HG03039 (cell line): Measurements from ENCODE around the gene NF2.
"Not testable (repeated sequence)": the region's sequence is repeated elsewhere in the genome, so short reads cannot be mapped to it uniquely, and the experiment has no call there.

ENCODE experiments used
- ATAC-seq: cut with Tn5 transposase; IDR thresholded peaks from one replicate; pipeline ENCODE4 v1.9.1; 2021; ENCODE audit warnings: mild to moderate bottlenecking, moderate library complexity; ENCODE audit not compliant: unreplicated experiment

NF2 gene

GRCh38 chr22:29594447-29594846 is 9.0 kb upstream of the NF2 start:
- ATAC-seq, result not testable (repeated sequence)

GRCh38 chr22:29596408-29596807 is 7.0 kb upstream of the NF2 start:
- no peak for ATAC-seq

- not testable (repeated sequence) for ATAC-seq
Observed at GRCh38 chr22:29597871-29598683, 5.4 kb upstream of the NF2 start.

- no peak for ATAC-seq
Observed at GRCh38 chr22:29598684-29599020, 4.8 kb upstream of the NF2 start.

GRCh38 chr22:29604076-29604360 is 585 bp downstream of the NF2 start:
- ATAC-seq, result no peak

- ATAC-seq, result no peak
Observed at GRCh38 chr22:29605527-29605850, 2.1 kb downstream of the NF2 start.

GRCh38 chr22:29606320-29606719 is 2.9 kb downstream of the NF2 start:
- ATAC-seq, result no peak

- no peak for ATAC-seq
Observed at GRCh38 chr22:29607426-29607825, 4.0 kb downstream of the NF2 start.

GRCh38 chr22:29609139-29609538 is 5.7 kb downstream of the NF2 start:
- no peak for ATAC-seq

GRCh38 chr22:29610780-29611179 is 7.3 kb downstream of the NF2 start:
- ATAC-seq, result no peak

GRCh38 chr22:29615705-29616327 is 12.4 kb downstream of the NF2 start:
- ATAC-seq, result no peak

GRCh38 chr22:29617922-29618629 is 14.6 kb downstream of the NF2 start:
- ATAC-seq, result no peak

GRCh38 chr22:29621761-29622526 is 18.5 kb downstream of the NF2 start:
- ATAC-seq, result no peak

- no peak for ATAC-seq
Observed at GRCh38 chr22:29623059-29623458, 19.6 kb downstream of the NF2 start.

GRCh38 chr22:29623553-29624169 is 20.2 kb downstream of the NF2 start:
- no peak for ATAC-seq

- no peak for ATAC-seq
Observed at GRCh38 chr22:29625090-29625825, 21.8 kb downstream of the NF2 start.

GRCh38 chr22:29626497-29627195 is 23.2 kb downstream of the NF2 start:
- ATAC-seq, result no peak

- no peak for ATAC-seq
Observed at GRCh38 chr22:29627196-29627535, 23.7 kb downstream of the NF2 start.

GRCh38 chr22:29628996-29629902 is 25.8 kb downstream of the NF2 start:
- no peak for ATAC-seq
